Erythroblast (primary cell): ENCODE measurements around the gene CD74.

ENCODE experiments used
- GATA1 ChIP-seq: IDR thresholded peaks from 2 replicates; pipeline ENCODE4 v1.6.1; 2011; ENCODE audit warnings: low read depth, mild to moderate bottlenecking, control low read depth, low read length, moderate library complexity
- POLR2A ChIP-seq: IDR thresholded peaks from 2 replicates; pipeline ENCODE4 v1.6.1; 2011; ENCODE audit warnings: mild to moderate bottlenecking, low read length

GRCh38 chr5:150460781-150461180, 48.1 kb upstream of the CD74 start:
- no peak for TF ChIP-seq POLR2A
- TF ChIP-seq GATA1: no peak
